Activated CD4-positive, alpha-beta T cell treated with anti-CD3 and anti-CD28 coated beads for 4 hours (primary cell): ENCODE data around the gene VAC14.

Experiments used
- DNase-seq, 2 donors: peaks; one replicate each; pipeline ENCODE4 v3.0.0-alpha.2; 2020

Gene VAC14

GRCh38 chr16:70721202-70721963, 79.6 kb downstream of the VAC14 start:
- no peak for DNase-seq

GRCh38 chr16:70720425-70721201, 80.3 kb downstream of the VAC14 start:
- no peak for DNase-seq

- no peak for DNase-seq
These were observed 83.9 kb downstream of the VAC14 start for GRCh38 chr16:70717065-70717464.

GRCh38 chr16:70715860-70716357, 85.0 kb downstream of the VAC14 start:
- DNase-seq: no peak

- DNase-seq: no peak
These were observed 85.7 kb downstream of the VAC14 start for GRCh38 chr16:70715055-70715858.

- DNase-seq: no peak
These were observed 86.3 kb downstream of the VAC14 start for GRCh38 chr16:70714581-70715054.

GRCh38 chr16:70713824-70714223, 87.1 kb downstream of the VAC14 start:
- DNase-seq: no peak

- no peak for DNase-seq
These were observed 87.6 kb downstream of the VAC14 start for GRCh38 chr16:70713342-70713741.

- DNase-seq: no peak
These were observed 88.0 kb downstream of the VAC14 start for GRCh38 chr16:70712942-70713341.

- no peak for DNase-seq
These were observed 88.6 kb downstream of the VAC14 start for GRCh38 chr16:70712359-70712758.

GRCh38 chr16:70711211-70712031, 89.5 kb downstream of the VAC14 start:
- no peak for DNase-seq

GRCh38 chr16:70710422-70711210, 90.3 kb downstream of the VAC14 start:
- no peak for DNase-seq

- no peak for DNase-seq
These were observed 91.0 kb downstream of the VAC14 start for GRCh38 chr16:70709942-70710341.

GRCh38 chr16:70709457-70709856, 91.5 kb downstream of the VAC14 start:
- no peak for DNase-seq

GRCh38 chr16:70708366-70709246, 92.4 kb downstream of the VAC14 start:
- no peak for DNase-seq

- no peak for DNase-seq
These were observed 94.0 kb downstream of the VAC14 start for GRCh38 chr16:70706948-70707465.

GRCh38 chr16:70705056-70705455, 95.9 kb downstream of the VAC14 start:
- DNase-seq: no peak

- no peak for DNase-seq
These were observed 96.4 kb downstream of the VAC14 start for GRCh38 chr16:70704586-70704985.

GRCh38 chr16:70703835-70704381, 97.0 kb downstream of the VAC14 start:
- DNase-seq: no peak
